GM12892 (cell line): ENCODE results near the gene FAM50B.

Experiments
- POLR2A ChIP-seq: IDR thresholded peaks from 2 replicates; pipeline ENCODE4 v1.6.1; 2011; ENCODE audit warnings: low read depth, low read length, control low read depth
- TAF1 ChIP-seq: IDR thresholded peaks from 2 replicates; pipeline ENCODE4 v1.6.1; 2011; ENCODE audit warnings: low read depth, mild to moderate bottlenecking, control low read depth, low read length, borderline replicate concordance

DNA sequence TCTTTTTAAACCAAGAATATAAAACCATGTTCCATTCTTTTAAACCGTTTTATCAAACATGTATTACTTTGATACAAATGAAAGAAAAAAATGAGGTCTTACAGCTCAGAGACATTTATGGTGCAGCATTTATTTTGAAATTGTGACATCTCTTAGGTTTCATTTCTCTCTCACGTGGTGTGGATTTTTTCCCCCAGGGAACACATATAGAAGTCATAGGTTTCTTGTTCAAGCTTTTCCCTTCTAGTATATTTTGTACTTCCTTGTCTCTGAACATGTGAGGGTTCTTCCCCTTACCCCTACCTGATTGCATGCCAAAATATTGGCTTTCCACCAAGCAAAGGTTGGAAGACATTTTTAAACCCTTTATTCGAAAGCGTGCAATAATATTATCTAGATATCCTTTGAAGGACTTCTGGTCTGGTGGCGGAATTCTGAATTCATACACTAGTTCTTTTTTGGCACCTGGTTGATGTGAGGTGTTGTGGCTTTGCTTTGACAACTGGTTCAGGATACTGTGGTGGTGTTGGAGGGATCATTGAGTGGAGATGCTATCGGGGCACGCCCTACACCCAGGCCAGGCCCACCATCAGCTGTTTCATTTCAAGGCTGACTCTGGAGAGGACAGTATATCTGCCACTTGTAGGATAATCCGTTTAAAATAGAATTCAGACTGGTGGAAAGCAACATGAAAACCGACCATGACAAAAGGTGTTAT is 5.6 kb upstream of the FAM50B start:
- no peak for TF ChIP-seq TAF1
- no peak for TF ChIP-seq POLR2A
